GM12873 (cell line): ENCODE results near the gene RPE.

ENCODE experiments used
- TF ChIP-seq, protein P1 (sequence below): IDR thresholded peaks from 2 replicates; pipeline ENCODE4 v1.5.1; 2012; ENCODE audit warnings: low read depth, mild to moderate bottlenecking, moderate library complexity, low read length, control low read depth; ENCODE audit not compliant: insufficient read depth; ENCODE audit errors: missing control alignments

RPE gene

DNA sequence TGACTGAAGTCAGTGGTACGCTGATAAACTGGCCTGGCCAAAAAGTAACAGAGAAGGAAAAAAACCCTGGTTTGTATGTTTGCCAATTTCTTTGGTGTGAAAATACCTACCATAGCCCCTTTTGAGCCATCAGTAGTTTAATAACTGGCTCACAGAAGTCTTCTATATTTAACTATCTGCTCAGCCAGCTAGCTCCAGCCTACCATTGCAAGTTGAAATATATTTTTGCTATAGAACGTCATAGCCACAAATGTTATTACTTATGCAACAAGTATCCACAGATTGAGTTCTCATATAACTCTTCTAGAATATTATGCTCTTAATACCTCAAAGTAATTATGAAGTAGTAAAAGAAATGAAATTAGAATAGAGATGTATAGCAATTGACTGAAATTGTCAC is 25.2 kb downstream of the RPE start:
- TF ChIP-seq, protein P1, sequence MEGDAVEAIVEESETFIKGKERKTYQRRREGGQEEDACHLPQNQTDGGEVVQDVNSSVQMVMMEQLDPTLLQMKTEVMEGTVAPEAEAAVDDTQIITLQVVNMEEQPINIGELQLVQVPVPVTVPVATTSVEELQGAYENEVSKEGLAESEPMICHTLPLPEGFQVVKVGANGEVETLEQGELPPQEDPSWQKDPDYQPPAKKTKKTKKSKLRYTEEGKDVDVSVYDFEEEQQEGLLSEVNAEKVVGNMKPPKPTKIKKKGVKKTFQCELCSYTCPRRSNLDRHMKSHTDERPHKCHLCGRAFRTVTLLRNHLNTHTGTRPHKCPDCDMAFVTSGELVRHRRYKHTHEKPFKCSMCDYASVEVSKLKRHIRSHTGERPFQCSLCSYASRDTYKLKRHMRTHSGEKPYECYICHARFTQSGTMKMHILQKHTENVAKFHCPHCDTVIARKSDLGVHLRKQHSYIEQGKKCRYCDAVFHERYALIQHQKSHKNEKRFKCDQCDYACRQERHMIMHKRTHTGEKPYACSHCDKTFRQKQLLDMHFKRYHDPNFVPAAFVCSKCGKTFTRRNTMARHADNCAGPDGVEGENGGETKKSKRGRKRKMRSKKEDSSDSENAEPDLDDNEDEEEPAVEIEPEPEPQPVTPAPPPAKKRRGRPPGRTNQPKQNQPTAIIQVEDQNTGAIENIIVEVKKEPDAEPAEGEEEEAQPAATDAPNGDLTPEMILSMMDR, result no peak

DNA sequence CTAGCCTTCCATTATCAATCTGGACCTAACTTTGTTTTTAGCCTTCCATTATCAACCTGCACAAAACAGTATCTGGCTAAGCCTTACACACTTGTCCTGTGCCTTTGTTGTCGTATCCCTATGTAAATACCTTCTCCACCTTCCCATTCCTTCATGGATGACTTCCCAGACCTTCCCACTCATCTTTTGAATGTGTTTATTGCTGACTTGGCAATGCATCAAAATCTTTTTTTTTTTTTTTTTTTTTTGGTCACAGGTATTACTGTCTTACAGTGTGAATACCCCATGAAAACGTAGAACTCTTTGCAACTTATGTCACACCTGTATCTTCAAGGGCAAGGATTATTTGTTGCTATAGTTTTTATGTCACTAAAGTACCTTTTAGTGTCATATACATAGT is 25.7 kb downstream of the RPE start:
- TF ChIP-seq, protein P1, result no peak

DNA sequence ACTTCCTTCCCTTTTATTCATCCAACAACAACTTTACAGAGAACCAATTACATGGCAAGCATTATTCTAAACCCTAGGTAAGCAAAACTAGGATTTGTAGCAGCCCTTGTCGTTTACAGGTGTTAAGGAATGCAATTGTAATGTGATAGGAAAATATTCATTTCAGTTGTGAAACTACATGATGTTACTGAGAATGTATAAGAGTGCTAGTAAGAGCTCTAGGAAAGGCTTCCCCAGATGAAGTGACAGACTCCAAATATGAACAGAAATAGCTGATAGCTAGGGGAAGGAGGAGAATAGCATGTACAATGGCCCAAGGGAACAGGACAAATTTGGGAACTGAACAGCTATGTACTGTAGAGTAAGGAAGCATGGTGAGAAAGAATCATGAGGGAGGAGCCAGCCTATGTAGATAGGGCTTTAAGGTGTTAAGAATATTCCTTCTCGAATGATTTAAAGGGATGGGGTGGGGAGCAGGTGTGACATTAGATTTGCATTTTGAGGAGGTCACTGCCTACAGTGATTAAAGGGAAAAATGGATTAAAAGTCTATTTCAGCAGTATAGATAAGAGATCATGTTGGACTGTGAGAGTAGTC is 31.7 kb downstream of the RPE start:
- TF ChIP-seq, protein P1, result no peak

DNA sequence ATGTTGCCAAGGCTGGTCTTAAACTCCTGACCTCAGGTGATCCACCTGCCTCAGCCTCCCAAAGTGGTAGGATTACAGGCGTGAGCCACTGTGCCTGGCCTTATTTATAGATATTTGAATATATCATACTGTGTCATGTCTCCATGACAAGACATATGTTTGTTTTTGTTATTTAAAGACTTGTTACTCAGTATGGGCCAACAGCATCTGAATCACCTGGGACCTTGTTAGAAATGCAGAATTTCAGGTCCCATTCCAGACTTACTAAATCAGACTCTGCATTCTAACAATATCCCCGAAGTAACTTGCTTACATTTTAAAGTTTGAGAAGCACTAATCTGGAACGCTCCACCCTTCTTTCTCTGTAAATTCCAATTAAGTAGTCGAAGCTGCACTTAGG is 33.2 kb downstream of the RPE start:
- TF ChIP-seq, protein P1, result no peak

DNA sequence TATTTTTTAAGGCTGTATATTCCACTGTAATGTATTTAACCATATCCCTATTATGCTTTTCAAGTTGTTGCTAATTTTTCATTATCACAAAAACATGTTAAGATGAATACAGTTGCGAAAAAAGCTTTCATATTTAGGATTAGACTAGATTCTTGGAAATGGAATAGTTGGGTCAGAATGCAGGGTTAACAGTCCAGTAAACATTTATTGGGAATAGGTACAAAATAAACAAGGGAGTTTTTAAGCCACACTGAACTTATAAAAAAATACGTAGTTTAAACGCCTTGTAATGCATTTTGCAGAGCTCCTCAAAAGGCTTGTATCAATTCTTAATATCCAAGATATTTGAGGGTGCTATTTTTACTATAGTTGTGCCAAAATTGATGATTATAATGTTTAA is 35.6 kb downstream of the RPE start:
- TF ChIP-seq, protein P1, result no peak

DNA sequence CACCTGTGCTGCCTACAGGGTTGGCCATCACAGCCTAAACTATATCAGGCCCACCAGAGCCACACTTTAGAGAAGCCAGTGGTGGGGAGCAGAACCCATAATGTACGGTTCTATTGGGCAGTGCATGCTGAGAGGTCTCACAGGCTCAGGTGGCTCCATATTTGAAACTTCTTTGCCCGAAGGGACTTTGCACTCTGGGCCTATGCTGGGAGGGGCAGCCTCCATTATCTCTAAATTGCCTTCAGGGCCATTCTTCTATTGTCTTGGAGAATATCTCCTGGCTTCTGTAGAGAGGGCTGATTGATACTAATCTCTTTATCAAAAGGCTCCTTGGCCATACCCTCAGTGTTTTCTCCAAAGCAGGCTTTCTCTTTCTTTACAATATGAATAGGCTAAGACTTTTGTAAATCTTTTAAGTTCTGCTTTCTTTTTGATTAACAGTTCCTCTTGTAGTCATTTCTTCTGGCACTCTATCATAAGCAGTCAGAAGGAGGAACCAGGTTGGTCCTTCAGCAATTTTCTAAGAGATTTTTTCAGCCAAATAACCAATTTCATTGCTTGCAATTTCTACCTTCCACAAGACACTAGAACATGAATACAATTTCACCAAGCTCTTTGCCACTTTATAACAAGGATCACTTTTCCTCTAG is 44.5 kb downstream of the RPE start:
- TF ChIP-seq, protein P1, result no peak

DNA sequence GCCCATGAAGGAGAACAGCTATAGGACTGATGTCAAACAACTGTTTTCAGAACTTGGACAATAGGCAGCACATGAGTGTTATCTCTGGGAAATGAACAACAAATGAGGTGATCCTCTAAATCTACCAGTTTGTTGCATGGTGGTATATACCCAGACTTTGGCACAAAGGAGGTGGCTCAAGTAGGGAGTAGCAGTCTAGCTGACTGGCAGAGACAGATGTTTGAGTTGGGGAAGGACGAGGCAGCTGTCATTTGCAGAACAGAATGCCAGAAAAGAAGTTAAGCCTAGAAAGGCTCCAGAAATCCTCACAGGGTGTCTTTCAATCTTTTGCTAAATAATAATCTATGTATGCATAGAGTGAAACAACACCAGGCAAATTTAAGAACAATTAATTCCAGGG is 47.4 kb downstream of the RPE start:
- TF ChIP-seq, protein P1, result no peak

DNA sequence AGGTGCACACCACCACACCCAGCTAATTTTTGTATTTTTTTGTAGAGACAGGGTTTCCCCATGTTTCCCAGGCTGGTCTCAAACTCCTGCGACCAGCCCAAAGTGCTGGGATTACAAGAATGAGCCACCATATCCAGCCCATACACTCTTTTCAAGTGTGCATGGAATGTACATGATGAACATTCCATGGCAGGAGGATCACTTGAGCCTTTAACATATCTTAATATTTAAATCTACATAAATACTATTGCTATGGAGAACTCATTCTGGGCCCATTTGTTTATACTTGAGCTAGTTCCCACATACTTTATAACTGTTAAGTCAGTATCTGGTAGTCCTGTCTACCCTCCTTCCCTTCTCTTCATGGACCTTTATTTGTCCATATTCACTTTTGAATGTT is 48.4 kb downstream of the RPE start:
- TF ChIP-seq, protein P1, result no peak
